NCI-H1092 treated with DMSO at 0.1 percent for 48 hours (cell line): ENCODE results near the gene CACTIN.

Experiments used
- DNase-seq: peaks from one replicate; lab custom pipeline; 2025; lab: John Stamatoyannopoulos, UW

CACTIN gene

GRCh38 chr19:3627351-3627723 is 747 bp upstream of the CACTIN start:
- DNase-seq: no peak

- no peak for DNase-seq
Observed at GRCh38 chr19:3625996-3626472, 556 bp downstream of the CACTIN start.

GRCh38 chr19:3623716-3624115 is 2.9 kb downstream of the CACTIN start:
- DNase-seq: no peak

- DNase-seq: no peak
Observed at GRCh38 chr19:3622224-3622623, 4.4 kb downstream of the CACTIN start.

- no peak for DNase-seq
Observed at GRCh38 chr19:3621689-3622088, 4.9 kb downstream of the CACTIN start.

GRCh38 chr19:3620817-3621547 is 5.6 kb downstream of the CACTIN start:
- DNase-seq: no peak

- no peak for DNase-seq
Observed at GRCh38 chr19:3620145-3620816, 6.3 kb downstream of the CACTIN start.

- DNase-seq: no peak
Observed at GRCh38 chr19:3619631-3620012, 7.0 kb downstream of the CACTIN start.

- DNase-seq: no peak
Observed at GRCh38 chr19:3618811-3619630, 7.6 kb downstream of the CACTIN start.

- no peak for DNase-seq
Observed at GRCh38 chr19:3618144-3618810, 8.3 kb downstream of the CACTIN start.

GRCh38 chr19:3617463-3617862 is 9.1 kb downstream of the CACTIN start:
- no peak for DNase-seq

- no peak for DNase-seq
Observed at GRCh38 chr19:3615524-3616135, 11.0 kb downstream of the CACTIN start.

GRCh38 chr19:3614858-3615505 is 11.6 kb downstream of the CACTIN start:
- no peak for DNase-seq

GRCh38 chr19:3613818-3614661 is 12.6 kb downstream of the CACTIN start:
- DNase-seq: no peak

- no peak for DNase-seq
Observed at GRCh38 chr19:3612901-3613741, 13.5 kb downstream of the CACTIN start.

- no peak for DNase-seq
Observed at GRCh38 chr19:3612330-3612729, 14.3 kb downstream of the CACTIN start.

GRCh38 chr19:3611841-3612240 is 14.7 kb downstream of the CACTIN start:
- DNase-seq: no peak

- no peak for DNase-seq
Observed at GRCh38 chr19:3610745-3611717, 15.6 kb downstream of the CACTIN start.
